ENCODE data around the gene HMX1. TPM values are rescaled to one million over a fixed set of nuclear protein-coding genes. Genes with fewer than 3 reads are reported as not detected.

HMX1 gene
- total RNA-seq, 6 experiments from 2014 or later = not detected

- Histone ChIP-seq H3K36me3 (no peaks in the 10 kb centered on the region), H3K4me1 (no peaks in the 10 kb centered on the region), H3K9me3 (no peaks in the 10 kb centered on the region), H3K4me3 (no peak overlapping the region), H3K27ac (no peak overlapping the region), H3K27me3 (peaks cover 17 to 30% of the 10 kb centered on the region in 2 donors)
- DNase-seq = no peak
- ATAC-seq = no peak
- intact Hi-C loops (cut with DNase I) = no loop called here
- WGBS (ENCODE audit: insufficient coverage, low coverage, low lambda C conversion rate, missing lambda C conversion rate) = under 1% methylated on average over 16 of the region's 41 CpGs
- TF ChIP-seq, protein P1, sequence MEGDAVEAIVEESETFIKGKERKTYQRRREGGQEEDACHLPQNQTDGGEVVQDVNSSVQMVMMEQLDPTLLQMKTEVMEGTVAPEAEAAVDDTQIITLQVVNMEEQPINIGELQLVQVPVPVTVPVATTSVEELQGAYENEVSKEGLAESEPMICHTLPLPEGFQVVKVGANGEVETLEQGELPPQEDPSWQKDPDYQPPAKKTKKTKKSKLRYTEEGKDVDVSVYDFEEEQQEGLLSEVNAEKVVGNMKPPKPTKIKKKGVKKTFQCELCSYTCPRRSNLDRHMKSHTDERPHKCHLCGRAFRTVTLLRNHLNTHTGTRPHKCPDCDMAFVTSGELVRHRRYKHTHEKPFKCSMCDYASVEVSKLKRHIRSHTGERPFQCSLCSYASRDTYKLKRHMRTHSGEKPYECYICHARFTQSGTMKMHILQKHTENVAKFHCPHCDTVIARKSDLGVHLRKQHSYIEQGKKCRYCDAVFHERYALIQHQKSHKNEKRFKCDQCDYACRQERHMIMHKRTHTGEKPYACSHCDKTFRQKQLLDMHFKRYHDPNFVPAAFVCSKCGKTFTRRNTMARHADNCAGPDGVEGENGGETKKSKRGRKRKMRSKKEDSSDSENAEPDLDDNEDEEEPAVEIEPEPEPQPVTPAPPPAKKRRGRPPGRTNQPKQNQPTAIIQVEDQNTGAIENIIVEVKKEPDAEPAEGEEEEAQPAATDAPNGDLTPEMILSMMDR (IDR thresholded peaks at IDR 0.05) = no peak
- TF ChIP-seq POLR2A (IDR thresholded peaks at IDR 0.05) = no peak
Observed at GRCh38 chr4:8862800-8863685, 8.6 kb downstream of the HMX1 start.

GRCh38 chr4:8862334-8862733 is 9.3 kb downstream of the HMX1 start:
- WGBS (ENCODE audit: insufficient coverage, low coverage, low lambda C conversion rate, missing lambda C conversion rate) = 4% methylated on average over 5 of the region's 5 CpGs
- no peaks in the 10 kb centered on the region for H3K4me1 ChIP-seq
- no peak for TF ChIP-seq POLR2A (IDR thresholded peaks at IDR 0.05)
- TF ChIP-seq, protein P1 (IDR thresholded peaks at IDR 0.05) = no peak
- ATAC-seq (no peak), DNase-seq (no peak)
- H3K9me3 ChIP-seq = no peaks in the 10 kb centered on the region
- H3K27me3 ChIP-seq = peaks cover 21 to 30% of the 10 kb centered on the region in 2 donors
- intact Hi-C loops (cut with DNase I) = no loop called here
- H3K36me3 ChIP-seq = no peaks in the 10 kb centered on the region
- no peak overlapping the region for H3K27ac ChIP-seq
- H3K4me3 ChIP-seq = no peak overlapping the region

DNA sequence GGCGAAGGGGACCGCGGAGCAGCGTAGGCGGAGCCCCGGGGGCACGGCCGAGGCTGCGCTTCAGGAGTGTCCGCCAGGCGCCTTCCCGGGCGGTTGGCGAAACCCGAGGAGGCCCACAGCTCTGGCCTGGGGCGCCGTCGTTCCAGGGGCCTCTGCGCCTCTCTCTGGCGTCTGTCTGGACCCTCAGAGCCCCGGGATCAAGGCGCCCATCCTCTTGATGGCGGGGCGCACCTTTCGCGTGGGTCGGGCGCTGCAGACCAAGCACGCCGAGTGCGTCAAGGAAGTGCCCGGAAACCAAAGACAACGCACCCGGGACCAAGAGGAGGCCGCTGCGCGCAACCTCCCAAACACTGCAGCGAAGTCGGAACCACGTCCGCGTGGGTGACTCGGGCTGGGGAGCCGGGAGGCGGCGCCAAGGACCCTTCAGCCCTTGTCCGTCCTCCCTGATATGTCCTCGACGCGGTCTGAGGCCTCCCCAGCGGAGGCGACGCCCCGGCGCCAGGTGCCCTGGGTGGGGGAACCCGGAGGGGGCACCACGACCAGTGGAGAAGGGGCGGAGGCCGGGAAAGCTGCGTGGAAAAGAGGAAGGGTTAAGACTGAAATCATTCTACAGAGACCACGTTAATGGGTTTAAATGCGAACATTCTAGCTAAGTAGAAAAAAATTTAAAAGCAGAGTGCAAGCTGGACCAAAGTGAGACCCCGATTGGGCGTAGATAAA is 9.9 kb downstream of the HMX1 start:
- intact Hi-C loops (cut with DNase I) = no loop called here
- DNase-seq (no peak), ATAC-seq (no peak)
- Histone ChIP-seq H3K4me1 (no peaks in the 10 kb centered on the region), H3K4me3 (no peak overlapping the region), H3K36me3 (no peaks in the 10 kb centered on the region), H3K9me3 (no peaks in the 10 kb centered on the region), H3K27ac (no peak overlapping the region), H3K27me3 (peaks cover 21 to 33% of the 10 kb centered on the region in 2 donors)
- no peak for TF ChIP-seq POLR2A (IDR thresholded peaks at IDR 0.05)
- TF ChIP-seq, protein P1 (IDR thresholded peaks at IDR 0.05) = no peak
- 4% methylated on average over 35 of the region's 64 CpGs for WGBS (ENCODE audit: insufficient coverage, low coverage, low lambda C conversion rate, missing lambda C conversion rate)

GRCh38 chr4:8860892-8861575 is 10.6 kb downstream of the HMX1 start:
- no peak for TF ChIP-seq POLR2A (IDR thresholded peaks at IDR 0.05)
- TF ChIP-seq, protein P1 (IDR thresholded peaks at IDR 0.05) = no peak

More at GRCh38 chr4:8860892-8861575, 10.6 kb downstream of the HMX1 start:
- Histone ChIP-seq H3K27ac (no peak overlapping the region), H3K27me3 (peaks cover 21 to 33% of the 10 kb centered on the region in 2 donors), H3K4me3 (no peak overlapping the region), H3K9me3 (no peaks in the 10 kb centered on the region), H3K4me1 (no peaks in the 10 kb centered on the region), H3K36me3 (no peaks in the 10 kb centered on the region)
- DNase-seq = no peak
- WGBS (ENCODE audit: insufficient coverage, low coverage, low lambda C conversion rate, missing lambda C conversion rate) = 4% methylated on average over 10 of the region's 82 CpGs
- intact Hi-C loops (cut with DNase I) = no loop called here
- no peak for ATAC-seq
